Measurements from ENCODE around the gene CTBP1. TPM values are rescaled to one million over a fixed set of nuclear protein-coding genes. Genes with fewer than 3 reads are reported as not detected.

The CTBP1 gene
- total and polyA plus RNA-seq, 2 experiments from 2014 or later, result 74.0 to 192 TPM

GRCh38 chr4:1246901-1247863, 1.7 kb downstream of the CTBP1 start:
- Histone ChIP-seq H4K20me1 (replicated peaks; ENCODE audit: insufficient read depth) (peaks cover 10% of the 10 kb centered on the region), H3K4me2 (peak overlapping the region; percentile 97), H3K27ac (ENCODE audit: low read depth) (no peak overlapping the region), H3K4me1 (ENCODE audit: insufficient read depth) (peaks cover 12% of the 10 kb centered on the region; the same call in 1 of the 2 replicates), H3K4me3 (peak overlapping the region; percentile 95), H2AFZ (no peak overlapping the region), H3K27me3 (ENCODE audit: insufficient read depth) (no peaks in the 10 kb centered on the region), H3K9me2 (ENCODE audit: insufficient read depth) (0 out of 2 replicates have a peak, but pooled peaks cover 3% of the 10 kb centered on the region), H3F3A (replicated peaks; ENCODE audit: low read depth) (no peaks in the 10 kb centered on the region), H3K79me2 (replicated peaks; ENCODE audit: insufficient read depth) (peaks cover 58% of the 10 kb centered on the region), H3K36me3 (ENCODE audit: insufficient read depth) (no peaks in the 10 kb centered on the region)
- Mint-ChIP-seq H3K4me1 (peaks cover 13% of the 10 kb centered on the region), H3K9me3 (peaks cover 26% of the 10 kb centered on the region), H3K36me3 (ENCODE audit: low read depth) (peaks cover 26% of the 10 kb centered on the region), H3K27me3 (ENCODE audit: insufficient read depth, low read depth, poor library complexity) (peaks cover 20% of the 10 kb centered on the region), H3K27ac (peak overlapping the region; percentile 23; the same call in 1 of the 2 replicates), H3K4me3 (peak overlapping the region; percentile 84)
- DNase-seq (ENCODE audit: low spot score) (peak; percentile 38), ATAC-seq (peak; percentile 9)
- TF ChIP-seq ZNF331 (CRISPR knock-in tag; IDR thresholded peaks at IDR 0.05; ENCODE audit: low read depth), result no peak
- TF ChIP-seq CREB1 (CRISPR knock-in tag; IDR thresholded peaks at IDR 0.05; ENCODE audit: low read depth), result no peak
- no peak for TF ChIP-seq POLR2AphosphoS5 (IDR thresholded peaks at IDR 0.05; ENCODE audit: low read depth)
- no peak for TF ChIP-seq ZNF114 (CRISPR knock-in tag; IDR thresholded peaks at IDR 0.05)
- TF ChIP-seq CTCF (conservative IDR thresholded peaks at IDR 0.05; ENCODE audit: low read depth in 2 of 2), result no peak
- no peak for TF ChIP-seq EZH2phosphoT487 (IDR thresholded peaks at IDR 0.05; ENCODE audit: unreplicated experiment)
- TF ChIP-seq EZH2 (IDR thresholded peaks at IDR 0.05; ENCODE audit: low read depth, unreplicated experiment), result no peak
- TF ChIP-seq STAT1 (IDR thresholded peaks at IDR 0.05; ENCODE audit: unreplicated experiment), result no peak

GRCh38 chr4:1246111-1246881, 2.6 kb downstream of the CTBP1 start:
- no peak for DNase-seq (ENCODE audit: low spot score)
- TF ChIP-seq ZNF114 (CRISPR knock-in tag; IDR thresholded peaks at IDR 0.05), result no peak
- TF ChIP-seq ZNF331 (CRISPR knock-in tag; IDR thresholded peaks at IDR 0.05; ENCODE audit: low read depth), result no peak
- TF ChIP-seq ETS1 (IDR thresholded peaks at IDR 0.05), result no peak
- TF ChIP-seq REST (IDR thresholded peaks at IDR 0.05; ENCODE audit: unreplicated experiment), result no peak

More at GRCh38 chr4:1246111-1246881, 2.6 kb downstream of the CTBP1 start:
- Histone ChIP-seq H3K27me3 (ENCODE audit: insufficient read depth) (no peaks in the 10 kb centered on the region), H3K4me3 (no peak overlapping the region; the same call in 1 of the 2 replicates), H2AFZ (no peak overlapping the region), H3K79me2 (replicated peaks; ENCODE audit: insufficient read depth) (peaks cover 67% of the 10 kb centered on the region), H4K20me1 (replicated peaks; ENCODE audit: insufficient read depth) (peaks cover 10% of the 10 kb centered on the region), H3K4me2 (no peak overlapping the region; the same call in 1 of the 2 replicates), H3K4me1 (ENCODE audit: insufficient read depth) (peaks cover 12% of the 10 kb centered on the region; the same call in 1 of the 2 replicates), H3F3A (replicated peaks; ENCODE audit: low read depth) (no peaks in the 10 kb centered on the region), H3K27ac (ENCODE audit: low read depth) (no peak overlapping the region), H3K9me2 (ENCODE audit: insufficient read depth) (0 out of 2 replicates have a peak, but pooled peaks cover 3% of the 10 kb centered on the region), H3K36me3 (ENCODE audit: insufficient read depth) (no peaks in the 10 kb centered on the region)
- H3K9me3 Mint-ChIP-seq, result peaks cover 18% of the 10 kb centered on the region
- H3K27me3 Mint-ChIP-seq (ENCODE audit: insufficient read depth, low read depth, poor library complexity), result peaks cover 18% of the 10 kb centered on the region
- peak overlapping the region; percentile 84 for H3K4me3 Mint-ChIP-seq
- H3K36me3 Mint-ChIP-seq (ENCODE audit: low read depth), result peaks cover 18% of the 10 kb centered on the region
- H3K27ac Mint-ChIP-seq, result no peak overlapping the region; the same call in none of the 2 replicates
- H3K4me1 Mint-ChIP-seq, result peaks cover 13% of the 10 kb centered on the region
- ATAC-seq, result no peak

Data from GM23338 (cell line).